ENCODE data around the gene TRNT1. TPM values are rescaled to one million over a fixed set of nuclear protein-coding genes. Genes with fewer than 3 reads are reported as not detected.
A peak's percentile ranks its signal among the peaks of the same experiment; 100 is the strongest.

Gene TRNT1
- total and polyA plus RNA-seq, 10 donors = 10.0 to 43.8 (median 28.8) TPM

GRCh38 chr3:3087279-3087678 lies 39.5 kb upstream of the TRNT1 start:
- Histone ChIP-seq H3K36me3 (no peaks in the 10 kb centered on the region), H3K9me3 (no peaks in the 10 kb centered on the region), H3K27ac (no peak overlapping the region), H3K4me1 (peaks cover 0 to 21% (median 3%) of the 10 kb centered on the region in 6 donors), H3K27me3 (replicated peaks in 1 of 7) (no peaks in the 10 kb centered on the region), H3K4me3 (no peak overlapping the region)
- no peak for DNase-seq
- TF ChIP-seq POLR2AphosphoS5 (IDR thresholded peaks at IDR 0.05) (no peak), POLR2A (IDR thresholded peaks at IDR 0.05) (no peak), CTCF (IDR thresholded peaks at IDR 0.05 in 8 of 11, conservative IDR thresholded peaks at IDR 0.05 in 3 of 11) (no peak)
- intact Hi-C loops (cut with DNase I; ENCODE audit: low total_unique reads) = no loop called here

- intact Hi-C loops (cut with DNase I; ENCODE audit: low total_unique reads) = no loop called here
Observed at GRCh38 chr3:3087716-3088465, 38.8 kb upstream of the TRNT1 start.

GRCh38 chr3:3089017-3089416 lies 37.7 kb upstream of the TRNT1 start:
- TF ChIP-seq POLR2AphosphoS5 (IDR thresholded peaks at IDR 0.05) (no peak), CTCF (IDR thresholded peaks at IDR 0.05 in 8 of 11, conservative IDR thresholded peaks at IDR 0.05 in 3 of 11) (no peak), POLR2A (IDR thresholded peaks at IDR 0.05) (no peak)
- Histone ChIP-seq H3K27ac (no peak overlapping the region), H3K36me3 (no peaks in the 10 kb centered on the region), H3K27me3 (replicated peaks in 1 of 7) (no peaks in the 10 kb centered on the region), H3K9me3 (no peaks in the 10 kb centered on the region), H3K4me3 (no peak overlapping the region), H3K4me1 (peaks cover 0 to 15% (median 0%) of the 10 kb centered on the region in 6 donors)
- 53 to 69% (median 57%) methylated on average over 4 of the region's 4 CpGs for WGBS, 5 donors
- intact Hi-C loops (cut with DNase I; ENCODE audit: low total_unique reads) = no loop called here
- no peak for DNase-seq

More at GRCh38 chr3:3087716-3088465, 38.8 kb upstream of the TRNT1 start:
- Histone ChIP-seq H3K4me1 (peaks cover 0 to 15% (median 0%) of the 10 kb centered on the region in 6 donors), H3K27me3 (replicated peaks in 1 of 7) (no peaks in the 10 kb centered on the region), H3K27ac (no peak overlapping the region), H3K9me3 (no peaks in the 10 kb centered on the region), H3K4me3 (no peak overlapping the region), H3K36me3 (no peaks in the 10 kb centered on the region)
- DNase-seq = no peak
- WGBS, 5 donors = 72 to 80% (median 80%) methylated on average over 7 of the region's 7 CpGs
- TF ChIP-seq POLR2AphosphoS5 (IDR thresholded peaks at IDR 0.05) (no peak), POLR2A (IDR thresholded peaks at IDR 0.05) (no peak)

- WGBS, 5 donors = 67 to 78% (median 68%) methylated on average over 4 of the region's 4 CpGs
- no peak for TF ChIP-seq POLR2AphosphoS5 (IDR thresholded peaks at IDR 0.05)
- TF ChIP-seq CTCF (IDR thresholded peaks at IDR 0.05 in 8 of 11, conservative IDR thresholded peaks at IDR 0.05 in 3 of 11) = no peak
- TF ChIP-seq POLR2A (IDR thresholded peaks at IDR 0.05) = no peak
- intact Hi-C loops (cut with DNase I; ENCODE audit: low total_unique reads) = no loop called here
- no peaks in the 10 kb centered on the region for H3K9me3 ChIP-seq
- H3K4me3 ChIP-seq = no peak overlapping the region
- no peak for DNase-seq
- no peaks in the 10 kb centered on the region for H3K36me3 ChIP-seq
- peak overlapping the region in 2 of 8 donors; percentile 38 to 60 for H3K27ac ChIP-seq
- peaks cover 0 to 4% (median 0%) of the 10 kb centered on the region in 6 donors for H3K4me1 ChIP-seq
- H3K27me3 ChIP-seq (replicated peaks in 1 of 7) = peaks cover 0 to 3% (median 0%) of the 10 kb centered on the region in 7 donors
Observed at GRCh38 chr3:3097958-3098357, 28.8 kb upstream of the TRNT1 start.
